ENCODE measurements around the gene NRXN3. TPM values are rescaled to one million over a fixed set of nuclear protein-coding genes. Genes with fewer than 3 reads are reported as not detected.

Gene NRXN3
- total RNA-seq, 1 donor from 2014 or later: 1.0 TPM

GRCh38 chr14:79177106-79177505 lies 1006.9 kb downstream of the NRXN3 start:
- DNase-seq (no peak), ATAC-seq (no peak)
- intact Hi-C loops (cut with micrococcal nuclease): no loop called here

GRCh38 chr14:79178719-79179118 lies 1008.5 kb downstream of the NRXN3 start:
- intact Hi-C loops (cut with micrococcal nuclease): no loop called here
- ATAC-seq (no peak), DNase-seq (no peak)

- ATAC-seq: no peak
- intact Hi-C loops (cut with micrococcal nuclease): no loop called here
- no peak for DNase-seq
These were observed 1009.8 kb downstream of the NRXN3 start for GRCh38 chr14:79179985-79180384.

- DNase-seq (no peak), ATAC-seq (no peak)
- intact Hi-C loops (cut with micrococcal nuclease): no loop called here
These were observed 1010.5 kb downstream of the NRXN3 start for GRCh38 chr14:79180656-79181055.

- no peak for ATAC-seq
These were observed 1016.4 kb downstream of the NRXN3 start for GRCh38 chr14:79186523-79186922.

GRCh38 chr14:79193689-79194477 lies 1023.7 kb downstream of the NRXN3 start:
- intact Hi-C loops (cut with micrococcal nuclease): no loop called here
- ATAC-seq (no peak), DNase-seq (no peak)

More at GRCh38 chr14:79186523-79186922, 1016.4 kb downstream of the NRXN3 start:
- intact Hi-C loops (cut with micrococcal nuclease): no loop called here
- DNase-seq: no peak

- DNase-seq: no peak
- no peak for ATAC-seq
- intact Hi-C loops (cut with micrococcal nuclease): no loop called here
These were observed 1026.0 kb downstream of the NRXN3 start for GRCh38 chr14:79196216-79196615.

- ATAC-seq (no peak), DNase-seq (no peak)
- intact Hi-C loops (cut with micrococcal nuclease): no loop called here
These were observed 1027.3 kb downstream of the NRXN3 start for GRCh38 chr14:79197516-79197915.

GRCh38 chr14:79199217-79199616 lies 1029.0 kb downstream of the NRXN3 start:
- intact Hi-C loops (cut with micrococcal nuclease): no loop called here
- no peak for ATAC-seq

GRCh38 chr14:79201564-79202207 lies 1031.5 kb downstream of the NRXN3 start:
- no peak for DNase-seq
- intact Hi-C loops (cut with micrococcal nuclease): no loop called here
- ATAC-seq: no peak

More at GRCh38 chr14:79199217-79199616, 1029.0 kb downstream of the NRXN3 start:
- no peak for DNase-seq

GRCh38 chr14:79204591-79204990 lies 1034.4 kb downstream of the NRXN3 start:
- ATAC-seq (no peak), DNase-seq (no peak)
- intact Hi-C loops (cut with micrococcal nuclease): no loop called here

GRCh38 chr14:79209418-79209817 lies 1039.2 kb downstream of the NRXN3 start:
- intact Hi-C loops (cut with micrococcal nuclease): no loop called here
- DNase-seq (no peak), ATAC-seq (no peak)

GRCh38 chr14:79225815-79226214 lies 1055.6 kb downstream of the NRXN3 start:
- ATAC-seq (no peak), DNase-seq (no peak)
- intact Hi-C loops (cut with micrococcal nuclease): no loop called here

- intact Hi-C loops (cut with micrococcal nuclease): no loop called here
- no peak for DNase-seq
- no peak for ATAC-seq
These were observed 1059.3 kb downstream of the NRXN3 start for GRCh38 chr14:79229383-79229909.

- ATAC-seq (no peak), DNase-seq (no peak)
- intact Hi-C loops (cut with micrococcal nuclease): no loop called here
These were observed 1072.5 kb downstream of the NRXN3 start for GRCh38 chr14:79242666-79243065.

GRCh38 chr14:79246173-79246572 lies 1076.0 kb downstream of the NRXN3 start:
- DNase-seq (no peak), ATAC-seq (no peak)
- intact Hi-C loops (cut with micrococcal nuclease): no loop called here

GRCh38 chr14:79248126-79248525 lies 1078.0 kb downstream of the NRXN3 start:
- intact Hi-C loops (cut with micrococcal nuclease): no loop called here
- no peak for DNase-seq
- no peak for ATAC-seq

GRCh38 chr14:79248771-79249170 lies 1078.6 kb downstream of the NRXN3 start:
- no peak for DNase-seq
- no peak for ATAC-seq
- intact Hi-C loops (cut with micrococcal nuclease): no loop called here

GRCh38 chr14:79251278-79251677 lies 1081.1 kb downstream of the NRXN3 start:
- ATAC-seq: no peak

GRCh38 chr14:79253576-79253975 lies 1083.4 kb downstream of the NRXN3 start:
- ATAC-seq (no peak), DNase-seq (no peak)
- intact Hi-C loops (cut with micrococcal nuclease): no loop called here

More at GRCh38 chr14:79251278-79251677, 1081.1 kb downstream of the NRXN3 start:
- no peak for DNase-seq
- intact Hi-C loops (cut with micrococcal nuclease): no loop called here

Measured in left ventricle myocardium superior (tissue), 1 donor.